Activated T-cell treated with anti-CD3 and anti-CD28 coated beads, Interleukin-2, amount 50 U/mL, for 48 hours (primary cell): Measurements from ENCODE around the gene ZNF70.

Source experiments
- DNase-seq, 2 experiments: peaks; one replicate each; pipeline ENCODE4 v3.0.0-alpha.2; 2020

Gene ZNF70

GRCh38 chr22:23689414-23689813 is 61.5 kb downstream of the ZNF70 start:
- DNase-seq: no peak
